WTC11 (cell line): ENCODE measurements around the gene SHF. TPM values are rescaled to one million over a fixed set of nuclear protein-coding genes. Genes with fewer than 3 reads are reported as not detected.
"Not testable (repeated sequence)": the region's sequence is repeated elsewhere in the genome, so short reads cannot be mapped to it uniquely, and the experiment has no call there.

Source experiments
- ATAC-seq: fragments of 200-7000 bp; cut with Tn5 transposase; 2 replicates; pipeline ENCODE4 v1.10.0; 2021; ENCODE audit warnings: mild to moderate bottlenecking, moderate library complexity
- Bru-seq: library from RNA; stranded (reverse); fragments of 400-500 nt; gene quantifications from one replicate; lab custom pipeline; 2021; lab: Mats Ljungman, UMichigan
- CTCF ChIA-PET: fragments of 300-600 bp; sonication (Branson Sonifier 250); formaldehyde crosslinking; loops from one replicate; lab custom pipeline; 2021; ENCODE audit warnings: antibody characterized with exemption; lab: Charles Lee
- POLR2A ChIA-PET: fragments of 350-600 bp; sonication (Branson Sonifier 250); formaldehyde crosslinking; loops from one replicate; lab custom pipeline; 2021; ENCODE audit warnings: antibody characterized with exemption; lab: Charles Lee
- DNase-seq: peaks from one replicate; pipeline ENCODE4 v3.0.0; 2021; ENCODE audit warnings: low spot score
- H3K27ac Mint-ChIP-seq: 2 replicates; pipeline ENCODE4 v1.8.0; 2021; ENCODE audit warnings: mixed read lengths
- H3K27me3 Mint-ChIP-seq: 2 replicates; pipeline ENCODE4 v1.8.0; 2021; ENCODE audit warnings: low read depth, mild to moderate bottlenecking, moderate library complexity, mixed read lengths
- H3K36me3 Mint-ChIP-seq: 2 replicates; pipeline ENCODE4 v1.8.0; 2021; ENCODE audit warnings: mixed read lengths
- H3K4me1 Mint-ChIP-seq: 2 replicates; pipeline ENCODE4 v1.8.0; 2022; ENCODE audit warnings: mixed read lengths
- H3K4me3 Mint-ChIP-seq: 2 replicates; pipeline ENCODE4 v1.8.0; 2021; ENCODE audit warnings: mild to moderate bottlenecking, moderate library complexity, mixed read lengths
- H3K9me3 Mint-ChIP-seq: 2 replicates; pipeline ENCODE4 v1.8.0; 2021; ENCODE audit warnings: mixed read lengths
- AFF4 ChIP-seq: sonication (generic); formaldehyde crosslinking; IDR thresholded peaks from 2 replicates; pipeline ENCODE4 v1.8.1; 2023; ENCODE audit warnings: mild to moderate bottlenecking, missing genetic modification reagents, borderline replicate concordance
- ATF3 ChIP-seq: sonication (generic); formaldehyde crosslinking; conservative IDR thresholded peaks from 2 replicates; pipeline ENCODE4 v1.8.1; 2022; ENCODE audit warnings: mild to moderate bottlenecking, missing genetic modification reagents
- ATF6 ChIP-seq: sonication (generic); formaldehyde crosslinking; IDR thresholded peaks from 2 replicates; pipeline ENCODE4 v1.8.1; 2023; ENCODE audit warnings: mild to moderate bottlenecking, missing genetic modification reagents
- ESRRA ChIP-seq: sonication (generic); formaldehyde crosslinking; IDR thresholded peaks from 2 replicates; pipeline ENCODE4 v1.8.1; 2022; ENCODE audit warnings: mild to moderate bottlenecking, missing genetic modification reagents, borderline replicate concordance
- FOXK1 ChIP-seq: sonication (generic); formaldehyde crosslinking; IDR thresholded peaks from 2 replicates; pipeline ENCODE4 v1.8.0; 2022; ENCODE audit warnings: mild to moderate bottlenecking, moderate library complexity, missing genetic modification reagents
- IRF2 ChIP-seq: sonication (generic); formaldehyde crosslinking; IDR thresholded peaks from 2 replicates; pipeline ENCODE4 v1.8.0; 2022; ENCODE audit warnings: low read depth, missing genetic modification reagents, borderline replicate concordance
- JAZF1 ChIP-seq: fragments of 250-450 bp; sonication (Bioruptor Pico); IDR thresholded peaks from 2 replicates; pipeline ENCODE4 v1.9.0; 2021; ENCODE audit warnings: moderate library complexity, mild to moderate bottlenecking, inconsistent platforms
- MXD4 ChIP-seq: fragments of 250-450 bp; sonication (Bioruptor Pico); IDR thresholded peaks from 2 replicates; pipeline ENCODE4 v1.8.0; 2021; ENCODE audit warnings: mild to moderate bottlenecking, moderate library complexity, borderline replicate concordance
- NR1H2 ChIP-seq: sonication (generic); formaldehyde crosslinking; IDR thresholded peaks from 2 replicates; pipeline ENCODE4 v1.9.0; 2021; ENCODE audit warnings: mild to moderate bottlenecking, moderate library complexity, missing genetic modification reagents
- SMAD4 ChIP-seq: sonication (generic); formaldehyde crosslinking; IDR thresholded peaks from 2 replicates; pipeline ENCODE4 v1.8.0; 2022; ENCODE audit warnings: mild to moderate bottlenecking, missing genetic modification reagents
- SP1 ChIP-seq: sonication (generic); formaldehyde crosslinking; conservative IDR thresholded peaks from 2 replicates; pipeline ENCODE4 v1.8.1; 2022; ENCODE audit warnings: missing genetic modification reagents
- ZMAT4 ChIP-seq: fragments of 250-450 bp; sonication (Bioruptor Pico); IDR thresholded peaks from 2 replicates; pipeline ENCODE4 v1.9.0; 2021; ENCODE audit warnings: mild to moderate bottlenecking
- ZNF232 ChIP-seq: sonication (generic); formaldehyde crosslinking; IDR thresholded peaks from 2 replicates; pipeline ENCODE4 v1.8.0; 2022; ENCODE audit warnings: mild to moderate bottlenecking, missing genetic modification reagents
- ZNF396 ChIP-seq: fragments of 250-450 bp; sonication (Bioruptor Pico); IDR thresholded peaks from 2 replicates; pipeline ENCODE4 v1.8.0; 2021; ENCODE audit warnings: mild to moderate bottlenecking, moderate library complexity, borderline replicate concordance
- ZNF423 ChIP-seq: fragments of 250-450 bp; sonication (Bioruptor Pico); IDR thresholded peaks from 2 replicates; pipeline ENCODE4 v2.1.2; 2022; ENCODE audit warnings: mild to moderate bottlenecking, moderate library complexity
- ZNF512 ChIP-seq: sonication (generic); formaldehyde crosslinking; IDR thresholded peaks from 2 replicates; pipeline ENCODE4 v1.8.1; 2022; ENCODE audit warnings: missing genetic modification reagents, borderline replicate concordance
- long read RNA-seq, 3 experiments: library from RNA in 1 of 3; library from capped mRNA in 1 of 3; library from polyadenylated mRNA in 1 of 3; unstranded in 2 of 3; stranded (forward) in 1 of 3; transcript quantifications; one replicate each; pipeline ENCODE4 v2.0.0, GENCODE V29; 2021
- total RNA-seq: library from RNA; stranded (reverse); gene quantifications from 3 replicates; pipeline ENCODE4 v1.2.3, GENCODE V29; 2021

SHF gene
- total RNA-seq = 30.6 to 33.1 TPM (median 31.0 TPM) in 3 replicates
- Bru-seq, nascent RNA = percentile 75 among the genes with signal in this experiment
- long read RNA-seq, experiment 1, transcript SHF-207 (6 exons, 2,062 nt) = major isoform, 22 of 76 reads
- long read RNA-seq, experiment 1, transcript SHF-208 (4 exons, 1,731 nt) = minor isoform, 8 of 76 reads
- long read RNA-seq, experiment 1, partial matches to known transcripts = 2 of 76 reads
- long read RNA-seq, experiment 1, other reads (novel, unspliced or antisense) = 43 of 76 reads
- long read RNA-seq, experiment 2, transcript SHF-207 (6 exons, 2,062 nt) = major isoform, 6 of 30 reads
- long read RNA-seq, experiment 2, partial matches to known transcripts = 7 of 30 reads
- long read RNA-seq, experiment 2, other reads (novel, unspliced or antisense) = 10 of 30 reads
- long read RNA-seq, experiment 3 = 0 reads

- Mint-ChIP-seq H3K36me3 (no peaks in the 10 kb centered on the region), H3K4me3 (peak within 1 kb of the TSS; percentile 91), H3K9me3 (no peaks in the 10 kb centered on the region), H3K27me3 (peaks cover 34% of the 10 kb centered on the region), H3K27ac (no peak within 1 kb of the TSS; the same call in 1 of the 2 replicates), H3K4me1 (peaks cover 40% of the 10 kb centered on the region)
- ChIA-PET CTCF (interaction anchor here (0.5 to 3.5 kb wide), 12 partner anchors 8 to 212 kb away, joined by 3 to 36 read pairs (median 6); no protein-coding TSS in a partner anchor), POLR2A (interaction anchor here (0.5 to 2.9 kb wide), 5 partner anchors 9 to 215 kb away, joined by 4 to 23 read pairs (median 6); a partner anchor contains a TSS)
- ATAC-seq (peak; percentile 77), DNase-seq (peak; percentile 69)
- no peak for TF ChIP-seq ESRRA (CRISPR knock-in tag)
- TF ChIP-seq MXD4 (CRISPR knock-in tag) = no peak
- TF ChIP-seq SMAD4 (CRISPR knock-in tag) = no peak
- no peak for TF ChIP-seq NR1H2 (CRISPR knock-in tag)
- TF ChIP-seq IRF2 (CRISPR knock-in tag) = no peak
- no peak for TF ChIP-seq ZNF423 (CRISPR knock-in tag)
- no peak for TF ChIP-seq ZMAT4 (CRISPR knock-in tag)
- no peak for TF ChIP-seq FOXK1
- TF ChIP-seq ZNF396 (CRISPR knock-in tag) = no peak
- no peak for TF ChIP-seq ATF6
- no peak for TF ChIP-seq SP1 (CRISPR knock-in tag)
- TF ChIP-seq ZNF232 (CRISPR knock-in tag) = no peak
- TF ChIP-seq ATF3 = no peak
- TF ChIP-seq AFF4 (CRISPR knock-in tag) = no peak
- TF ChIP-seq ZNF512 (CRISPR knock-in tag) = no peak
- no peak for TF ChIP-seq JAZF1 (CRISPR knock-in tag)
These were observed at the start of gene SHF for GRCh38 chr15:45187894-45188830. Gene SHF (minus strand): TSS chr15:45187966. CDS start chr15:45187951, 15 bp downstream.

- H3K36me3 Mint-ChIP-seq = peaks cover 41% of the 10 kb centered on the region
- peaks cover 89% of the 10 kb centered on the region for H3K9me3 Mint-ChIP-seq
- H3K27ac Mint-ChIP-seq, ATAC-seq, DNase-seq, H3K4me3 Mint-ChIP-seq, H3K4me1 Mint-ChIP-seq, POLR2A ChIA-PET: not testable (repeated sequence)
- peaks cover 21% of the 10 kb centered on the region for H3K27me3 Mint-ChIP-seq
- CTCF ChIA-PET = interaction anchor here (1.1 kb wide), 1 partner anchor 16 kb away, joined by 4 read pairs; no protein-coding TSS in a partner anchor
These were observed 49.0 kb upstream of the SHF start for GRCh38 chr15:45236806-45237205.
